Stimulated activated naive B cell treated with anti-CD40 and anti-IgM and Interleukin-4, amounts not matched to agents 10 μg/mL and 1 μg/mL and 100 μg/mL, for 72 hours (primary cell): ENCODE results near the gene FRMD8.
"Not testable (repeated sequence)": the region's sequence is repeated elsewhere in the genome, so short reads cannot be mapped to it uniquely, and the experiment has no call there.

Experiments used
- ATAC-seq, 2 donors: fragments of 150-1000 bp; cut with Tn5 transposase; replicated peaks; 2 replicates each; pipeline ENCODE4 v1.10.0; 2021; ENCODE audit warnings: moderate library complexity in 1 of 2
- DNase-seq: peaks from one replicate; pipeline ENCODE4 v3.0.0; 2021
- H3K27ac Mint-ChIP-seq: one replicate; pipeline ENCODE4 v1.8.0; 2022; ENCODE audit warnings: mild to moderate bottlenecking, mixed read lengths
- H3K27me3 Mint-ChIP-seq, 2 donors: one replicate each; pipeline ENCODE4 v1.8.0; 2022; ENCODE audit warnings: mixed read lengths in 2 of 2
- H3K36me3 Mint-ChIP-seq, 2 donors: one replicate each; pipeline ENCODE4 v1.8.0; 2022; ENCODE audit warnings: mixed read lengths in 2 of 2, mild to moderate bottlenecking in 1 of 2
- H3K4me1 Mint-ChIP-seq, 2 donors: one replicate each; pipeline ENCODE4 v1.8.0; 2022; ENCODE audit warnings: mixed read lengths in 2 of 2, mild to moderate bottlenecking in 1 of 2
- H3K4me3 Mint-ChIP-seq, 2 donors: one replicate each; pipeline ENCODE4 v1.8.0; 2022; ENCODE audit warnings: mild to moderate bottlenecking in 2 of 2, mixed read lengths in 2 of 2, moderate library complexity in 1 of 2
- H3K9me3 Mint-ChIP-seq, 2 donors: one replicate each; pipeline ENCODE4 v1.8.0; 2022; ENCODE audit warnings: mixed read lengths in 2 of 2, mild to moderate bottlenecking in 1 of 2

The FRMD8 gene

GRCh38 chr11:65404638-65405339 is 18.4 kb downstream of the FRMD8 start:
- no peaks in the 10 kb centered on the region for H3K27me3 Mint-ChIP-seq
- H3K4me3 Mint-ChIP-seq = peak overlapping the region; percentile 10 to 56
- peaks cover 23 to 37% of the 10 kb centered on the region in 2 donors for H3K4me1 Mint-ChIP-seq
- H3K36me3 Mint-ChIP-seq = peaks cover 38 to 48% of the 10 kb centered on the region in 2 donors
- no peaks in the 10 kb centered on the region for H3K9me3 Mint-ChIP-seq
- H3K27ac Mint-ChIP-seq = peak overlapping the region; percentile 95
- no peak for ATAC-seq
- DNase-seq = no peak

GRCh38 chr11:65410936-65411680 is 24.7 kb downstream of the FRMD8 start:
- ATAC-seq (no peak), DNase-seq (no peak)
- Mint-ChIP-seq H3K36me3 (peaks cover 26 to 27% of the 10 kb centered on the region in 2 donors), H3K27ac (peak overlapping the region; percentile 56), H3K9me3 (no peaks in the 10 kb centered on the region), H3K4me3 (no peak overlapping the region), H3K27me3 (no peaks in the 10 kb centered on the region), H3K4me1 (peaks cover 19 to 23% of the 10 kb centered on the region in 2 donors)

GRCh38 chr11:65411681-65412070 is 25.2 kb downstream of the FRMD8 start:
- no peak for DNase-seq
- no peak overlapping the region for H3K27ac Mint-ChIP-seq
- peaks cover 24 to 28% of the 10 kb centered on the region in 2 donors for H3K4me1 Mint-ChIP-seq
- H3K4me3 Mint-ChIP-seq = no peak overlapping the region
- H3K36me3 Mint-ChIP-seq = peaks cover 26 to 27% of the 10 kb centered on the region in 2 donors
- no peaks in the 10 kb centered on the region for H3K9me3 Mint-ChIP-seq
- no peaks in the 10 kb centered on the region for H3K27me3 Mint-ChIP-seq
- no peak for ATAC-seq

GRCh38 chr11:65412271-65413076 is 26.0 kb downstream of the FRMD8 start:
- Mint-ChIP-seq H3K9me3 (no peaks in the 10 kb centered on the region), H3K36me3 (peaks cover 27 to 29% of the 10 kb centered on the region in 2 donors), H3K4me1 (peaks cover 31 to 36% of the 10 kb centered on the region in 2 donors), H3K27me3 (no peaks in the 10 kb centered on the region), H3K27ac (peak overlapping the region; percentile 42), H3K4me3 (no peak overlapping the region)
- DNase-seq (no peak), ATAC-seq (no peak)

- H3K36me3 Mint-ChIP-seq = peaks cover 27 to 29% of the 10 kb centered on the region in 2 donors
- DNase-seq, H3K27me3 Mint-ChIP-seq, H3K9me3 Mint-ChIP-seq, H3K27ac Mint-ChIP-seq, H3K4me3 Mint-ChIP-seq, ATAC-seq: not testable (repeated sequence)
- peaks cover 35 to 43% of the 10 kb centered on the region in 2 donors for H3K4me1 Mint-ChIP-seq
Measured at GRCh38 chr11:65413077-65413664, 26.7 kb downstream of the FRMD8 start.

- Mint-ChIP-seq H3K36me3 (peaks cover 19 to 22% of the 10 kb centered on the region in 2 donors), H3K27me3 (no peaks in the 10 kb centered on the region), H3K27ac (no peak overlapping the region), H3K4me3 (peak overlapping the region in 1 of 2 donors; percentile 84), H3K4me1 (peaks cover 40 to 54% of the 10 kb centered on the region in 2 donors), H3K9me3 (no peaks in the 10 kb centered on the region)
- no peak for ATAC-seq
- no peak for DNase-seq
Measured at GRCh38 chr11:65414776-65415498, 28.5 kb downstream of the FRMD8 start.

GRCh38 chr11:65415499-65416340 is 29.3 kb downstream of the FRMD8 start:
- Mint-ChIP-seq H3K36me3 (peaks cover 19 to 21% of the 10 kb centered on the region in 2 donors), H3K9me3 (no peaks in the 10 kb centered on the region), H3K27me3 (no peaks in the 10 kb centered on the region), H3K4me1 (peaks cover 42 to 59% of the 10 kb centered on the region in 2 donors), H3K4me3 (peak overlapping the region; percentile 84 to 96), H3K27ac (peak overlapping the region; percentile 88)
- ATAC-seq = no peak
- DNase-seq = no peak

GRCh38 chr11:65416341-65416824 is 29.9 kb downstream of the FRMD8 start:
- Mint-ChIP-seq H3K36me3 (peaks cover 16 to 17% of the 10 kb centered on the region in 2 donors), H3K27me3 (no peaks in the 10 kb centered on the region), H3K9me3 (no peaks in the 10 kb centered on the region), H3K4me3 (peak overlapping the region; percentile 84 to 96), H3K27ac (peak overlapping the region; percentile 100), H3K4me1 (peaks cover 47 to 65% of the 10 kb centered on the region in 2 donors)
- peak; percentile 38 for ATAC-seq
- peak; percentile 89 for DNase-seq

- H3K27ac Mint-ChIP-seq = peak overlapping the region; percentile 100
- peaks cover 12 to 14% of the 10 kb centered on the region in 2 donors for H3K36me3 Mint-ChIP-seq
- DNase-seq = peak; percentile 39
- H3K27me3 Mint-ChIP-seq = no peaks in the 10 kb centered on the region
- H3K4me3 Mint-ChIP-seq = peak overlapping the region; percentile 84 to 96
- peaks cover 46 to 71% of the 10 kb centered on the region in 2 donors for H3K4me1 Mint-ChIP-seq
- no peak for ATAC-seq
- no peaks in the 10 kb centered on the region for H3K9me3 Mint-ChIP-seq
Measured at GRCh38 chr11:65416841-65417701, 30.6 kb downstream of the FRMD8 start.

- DNase-seq = peak; percentile 66
- peak; percentile 3 to 8 for ATAC-seq
- no peaks in the 10 kb centered on the region for H3K9me3 Mint-ChIP-seq
- peaks cover 5 to 6% of the 10 kb centered on the region in 2 donors for H3K27me3 Mint-ChIP-seq
- peak overlapping the region; percentile 84 to 96 for H3K4me3 Mint-ChIP-seq
- H3K36me3 Mint-ChIP-seq = peaks cover 12 to 19% of the 10 kb centered on the region in 2 donors
- H3K27ac Mint-ChIP-seq = peak overlapping the region; percentile 100
- peaks cover 51 to 79% of the 10 kb centered on the region in 2 donors for H3K4me1 Mint-ChIP-seq
Measured at GRCh38 chr11:65417702-65418430, 31.4 kb downstream of the FRMD8 start.

- peak overlapping the region; percentile 100 for H3K27ac Mint-ChIP-seq
- no peak for DNase-seq
- ATAC-seq = peak; percentile 5 to 10
- H3K27me3 Mint-ChIP-seq = peaks cover 7 to 8% of the 10 kb centered on the region in 2 donors
- H3K9me3 Mint-ChIP-seq = no peaks in the 10 kb centered on the region
- H3K36me3 Mint-ChIP-seq = peaks cover 13 to 20% of the 10 kb centered on the region in 2 donors
- H3K4me3 Mint-ChIP-seq = peak overlapping the region; percentile 84 to 96
- peaks cover 53 to 84% of the 10 kb centered on the region in 2 donors for H3K4me1 Mint-ChIP-seq
Measured at GRCh38 chr11:65418431-65418680, 31.9 kb downstream of the FRMD8 start.
